GM18861 (cell line): ENCODE results near the gene OVAAL.
"Not testable (repeated sequence)": the region's sequence is repeated elsewhere in the genome, so short reads cannot be mapped to it uniquely, and the experiment has no call there.

Source experiments
- ATAC-seq: cut with Tn5 transposase; IDR thresholded peaks from one replicate; pipeline ENCODE4 v1.9.1; 2021; ENCODE audit not compliant: unreplicated experiment

Gene OVAAL

GRCh38 chr1:180540697-180541594 lies 17.8 kb upstream of the OVAAL start:
- no peak for ATAC-seq

DNA sequence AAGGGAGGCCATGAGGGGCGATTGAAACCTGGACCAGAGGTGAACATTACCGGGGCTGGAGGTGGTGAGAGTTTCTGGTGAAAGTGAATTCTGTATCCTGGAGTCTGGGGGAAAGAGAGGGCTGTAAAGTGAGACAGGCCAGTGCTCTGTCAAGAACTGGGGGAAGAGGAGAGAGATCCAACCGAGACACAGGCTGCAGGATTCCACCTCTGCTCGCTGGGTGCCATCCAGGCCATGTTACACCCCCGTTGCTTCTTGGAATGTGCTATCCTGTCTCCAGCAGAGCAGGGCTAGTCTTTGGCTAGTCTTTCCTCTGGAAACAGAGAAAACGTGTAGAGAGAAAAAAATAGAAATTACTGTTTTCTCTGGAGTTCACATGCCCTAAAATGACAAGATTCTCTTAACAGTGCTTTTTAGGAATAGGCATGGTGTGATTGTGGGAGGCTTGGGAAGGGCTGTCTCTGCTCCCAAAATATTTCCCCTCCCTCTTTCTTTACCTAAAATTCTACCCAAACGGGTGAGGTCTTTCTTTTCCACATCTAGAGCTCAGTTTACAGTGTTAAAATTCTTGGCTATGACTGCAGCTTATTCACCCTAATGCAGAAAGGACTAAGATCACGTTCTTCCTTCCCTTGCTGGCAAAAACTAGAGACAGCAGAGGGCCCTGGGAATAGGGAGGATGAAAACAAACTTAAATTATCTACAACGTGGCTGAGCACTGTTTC lies 16.5 kb upstream of the OVAAL start:
- ATAC-seq, result no peak

DNA sequence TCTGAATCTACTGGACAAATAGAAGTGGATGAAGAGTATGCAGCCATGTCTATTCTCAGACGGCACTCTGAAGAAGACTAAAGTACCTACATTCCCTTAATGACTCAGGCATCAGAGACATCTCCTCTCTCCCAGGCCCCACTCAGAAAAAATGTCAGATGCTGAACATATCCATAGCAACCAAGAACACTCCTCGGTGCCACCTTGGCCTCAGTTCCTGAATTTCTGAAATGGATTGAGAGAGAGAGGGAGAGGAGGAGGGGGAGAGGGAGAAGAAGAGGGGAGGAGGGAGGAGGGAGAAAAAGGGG lies 16.0 kb upstream of the OVAAL start:
- ATAC-seq, result no peak

DNA sequence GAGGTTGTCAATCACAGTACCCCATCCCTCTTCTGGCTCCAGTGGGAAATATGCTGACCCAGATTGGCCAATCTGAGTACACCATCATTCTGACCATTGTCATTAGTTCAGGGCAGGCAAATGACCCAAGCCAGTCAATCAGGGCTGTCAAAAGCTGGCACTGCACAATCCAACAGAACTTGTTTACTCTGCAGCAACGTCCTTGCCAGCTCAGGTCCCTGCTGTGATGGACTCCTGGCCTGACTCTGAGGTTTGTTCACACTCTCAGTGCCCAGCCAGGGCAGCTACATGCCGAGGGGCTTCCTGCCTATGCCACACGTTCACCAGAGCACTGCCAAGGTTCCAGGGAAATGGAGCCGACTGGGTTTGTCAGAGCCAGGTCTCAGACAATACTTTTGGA lies 14.7 kb upstream of the OVAAL start:
- ATAC-seq, result no peak

- ATAC-seq, result no peak
Observed at GRCh38 chr1:180545991-180546390, 12.8 kb upstream of the OVAAL start.

DNA sequence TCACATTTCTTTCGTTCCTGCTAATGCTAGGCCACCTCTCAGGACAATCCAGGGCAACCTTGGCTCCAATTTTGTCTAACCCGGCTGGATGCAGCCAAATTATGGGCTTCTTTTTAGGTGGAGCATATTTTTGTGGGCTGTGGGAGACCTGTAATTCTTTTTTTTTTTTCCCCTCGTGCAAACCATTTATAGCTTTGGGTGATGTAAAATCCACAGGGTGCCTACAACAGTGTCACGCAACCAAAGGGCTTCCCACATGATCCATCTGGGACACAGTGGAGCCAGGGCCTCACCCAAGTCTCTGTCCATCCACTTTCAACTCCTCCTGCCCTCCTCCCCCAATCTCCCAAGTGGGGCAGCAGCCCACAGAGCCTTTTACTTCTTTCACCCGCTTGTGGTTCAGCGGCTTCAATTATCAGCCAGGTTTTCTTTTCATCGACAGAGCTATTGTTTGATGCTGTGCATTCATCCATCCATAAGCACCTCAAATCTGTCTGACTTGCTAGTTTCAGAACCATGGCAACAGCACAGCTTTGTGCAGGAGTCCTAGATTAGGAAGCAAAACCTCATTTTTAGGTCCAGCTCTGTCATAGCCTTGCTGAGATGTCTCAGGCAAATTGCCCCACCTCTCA lies 10.0 kb upstream of the OVAAL start:
- ATAC-seq, result no peak

- not testable (repeated sequence) for ATAC-seq
Observed at GRCh38 chr1:180549770-180550169, 9.0 kb upstream of the OVAAL start.

DNA sequence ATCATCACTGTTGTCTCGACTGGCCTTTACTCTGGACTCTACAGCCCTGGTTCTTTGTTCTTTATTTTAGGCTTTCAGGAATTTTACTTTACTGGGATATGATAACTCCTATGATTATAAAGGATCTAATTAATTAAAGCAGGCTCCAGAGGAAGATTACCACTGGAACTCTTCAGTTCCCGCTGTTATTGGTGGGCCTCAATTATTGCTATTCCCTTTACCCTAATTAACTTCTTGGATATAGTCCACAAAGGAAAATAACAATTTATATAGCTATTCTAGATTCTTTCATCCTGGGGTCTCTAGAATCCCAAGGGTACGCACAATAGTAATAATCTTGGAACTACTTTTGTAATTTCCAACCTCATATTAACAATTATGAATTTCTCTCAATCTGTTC lies 8.5 kb upstream of the OVAAL start:
- ATAC-seq, result no peak

GRCh38 chr1:180551997-180552396 lies 6.8 kb upstream of the OVAAL start:
- no peak for ATAC-seq

DNA sequence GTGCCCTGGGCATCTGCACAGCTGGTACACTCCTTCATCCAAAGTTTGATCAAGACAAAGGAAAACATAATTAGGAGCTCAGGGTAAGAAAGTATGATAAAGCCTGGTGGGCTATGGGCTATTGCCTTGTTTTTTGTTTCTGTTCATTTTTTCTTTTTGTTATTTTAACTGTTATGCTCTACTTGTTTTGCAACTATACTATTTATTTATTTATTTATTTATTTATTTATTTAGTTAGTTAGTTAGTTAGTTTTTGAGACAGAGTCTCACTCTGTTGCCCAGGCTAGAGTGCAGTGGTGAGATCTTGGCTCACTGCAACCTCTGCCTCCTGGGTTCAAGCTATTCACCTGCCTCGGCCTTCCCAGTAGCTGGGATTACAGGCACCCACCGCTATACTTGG lies 5.7 kb upstream of the OVAAL start:
- not testable (repeated sequence) for ATAC-seq

- ATAC-seq, result no peak
Observed at GRCh38 chr1:180555411-180555810, 3.4 kb upstream of the OVAAL start.

GRCh38 chr1:180560200-180560867 lies 1.6 kb downstream of the OVAAL start:
- ATAC-seq, result no peak

DNA sequence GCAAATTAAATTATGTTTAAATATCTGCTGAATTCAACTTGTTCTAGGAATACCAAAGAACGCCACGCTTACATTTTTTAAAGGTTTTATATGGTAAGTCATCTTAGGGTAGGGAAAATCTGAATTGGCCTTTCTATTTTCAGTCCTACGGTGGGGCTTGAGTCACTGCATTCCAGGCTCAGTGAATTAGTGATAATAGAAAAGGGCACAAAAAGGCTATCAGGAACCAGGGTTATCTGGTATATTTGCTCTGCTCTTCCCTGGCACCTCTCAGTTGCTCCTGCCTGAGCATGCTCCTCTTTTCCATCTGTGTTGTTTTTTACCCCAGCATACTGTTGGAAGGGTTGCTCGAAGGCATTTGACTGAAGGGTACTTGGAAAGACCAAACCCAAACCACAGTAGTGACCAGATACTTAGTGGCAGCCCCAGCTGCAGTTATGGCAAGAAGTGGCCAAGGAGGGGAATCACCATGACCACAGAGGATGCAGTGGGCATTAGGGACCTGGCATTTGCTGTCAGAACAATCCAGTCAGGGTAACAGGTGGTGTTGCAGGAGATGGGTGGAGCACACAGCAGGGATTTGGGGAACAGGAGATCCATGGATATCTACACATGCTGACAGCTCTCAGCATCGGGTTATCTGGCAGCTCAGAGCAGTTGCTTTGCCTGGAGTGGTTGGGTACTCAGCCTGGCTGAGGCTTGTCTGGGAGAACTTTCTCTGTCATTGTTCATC lies 2.3 kb downstream of the OVAAL start:
- ATAC-seq, result no peak

GRCh38 chr1:180562640-180563025 lies 3.9 kb downstream of the OVAAL start:
- no peak for ATAC-seq

GRCh38 chr1:180563026-180563827 lies 4.5 kb downstream of the OVAAL start:
- no peak for ATAC-seq

- no peak for ATAC-seq
Observed at GRCh38 chr1:180565121-180565871, 6.5 kb downstream of the OVAAL start.

- no peak for ATAC-seq
Observed at GRCh38 chr1:180566026-180566425, 7.3 kb downstream of the OVAAL start.

- ATAC-seq, result no peak
Observed at GRCh38 chr1:180566495-180566894, 7.7 kb downstream of the OVAAL start.

- no peak for ATAC-seq
Observed at GRCh38 chr1:180567654-180568053, 8.9 kb downstream of the OVAAL start.
